Panc1 (cell line): ENCODE measurements around the gene LRRC4.

ENCODE experiments used
- TF ChIP-seq, protein P1 (sequence below): fragments of 450-650 bp; IDR thresholded peaks from 2 replicates; pipeline ENCODE4 v1.5.1; 2017; ENCODE audit warnings: mild to moderate bottlenecking
- TF ChIP-seq, protein P2 (sequence below), 2 experiments: IDR thresholded peaks; 2 replicates each; pipeline ENCODE4 v1.6.1; 2011 to 2012; ENCODE audit warnings: low read depth in 2 of 2, control low read depth in 1 of 2, low read length in 1 of 2, mild to moderate bottlenecking in 1 of 2, moderate library complexity in 1 of 2; ENCODE audit not compliant: insufficient read depth in 1 of 2

DNA sequence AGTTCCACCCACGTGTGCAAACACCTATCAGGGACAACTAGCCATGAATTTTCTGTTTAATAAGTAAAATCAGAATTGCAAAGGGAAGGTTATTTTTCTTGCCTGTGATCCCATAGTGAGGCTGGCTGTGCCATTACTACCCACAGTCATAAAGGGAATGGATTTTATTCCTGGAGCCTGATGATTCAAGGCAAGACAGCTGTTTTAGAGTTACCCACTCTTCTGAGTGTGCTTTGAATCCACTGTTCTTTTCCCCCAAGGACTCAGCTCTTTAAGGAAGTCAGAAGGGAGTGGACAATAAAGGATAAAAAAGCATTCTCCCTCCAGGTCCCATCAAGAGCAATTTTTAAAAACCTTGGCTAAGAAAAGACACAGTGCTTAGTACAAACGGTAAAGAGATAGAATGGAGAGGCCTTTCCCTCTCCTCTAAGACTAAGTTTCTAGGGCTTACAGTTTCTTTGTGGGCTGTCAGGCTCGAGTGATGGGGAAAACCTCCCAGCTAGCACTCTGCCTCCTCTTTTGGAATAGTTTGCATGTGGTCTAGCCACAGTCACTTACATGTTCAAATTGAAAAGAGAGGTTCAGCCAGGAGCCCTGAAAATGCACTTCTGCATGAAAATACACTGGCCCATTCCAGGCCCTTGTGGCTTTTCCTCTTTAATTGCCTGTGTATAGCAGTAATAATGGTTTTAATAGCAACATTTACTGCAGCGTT is 5.1 kb upstream of the LRRC4 start:
- TF ChIP-seq, protein P1, sequence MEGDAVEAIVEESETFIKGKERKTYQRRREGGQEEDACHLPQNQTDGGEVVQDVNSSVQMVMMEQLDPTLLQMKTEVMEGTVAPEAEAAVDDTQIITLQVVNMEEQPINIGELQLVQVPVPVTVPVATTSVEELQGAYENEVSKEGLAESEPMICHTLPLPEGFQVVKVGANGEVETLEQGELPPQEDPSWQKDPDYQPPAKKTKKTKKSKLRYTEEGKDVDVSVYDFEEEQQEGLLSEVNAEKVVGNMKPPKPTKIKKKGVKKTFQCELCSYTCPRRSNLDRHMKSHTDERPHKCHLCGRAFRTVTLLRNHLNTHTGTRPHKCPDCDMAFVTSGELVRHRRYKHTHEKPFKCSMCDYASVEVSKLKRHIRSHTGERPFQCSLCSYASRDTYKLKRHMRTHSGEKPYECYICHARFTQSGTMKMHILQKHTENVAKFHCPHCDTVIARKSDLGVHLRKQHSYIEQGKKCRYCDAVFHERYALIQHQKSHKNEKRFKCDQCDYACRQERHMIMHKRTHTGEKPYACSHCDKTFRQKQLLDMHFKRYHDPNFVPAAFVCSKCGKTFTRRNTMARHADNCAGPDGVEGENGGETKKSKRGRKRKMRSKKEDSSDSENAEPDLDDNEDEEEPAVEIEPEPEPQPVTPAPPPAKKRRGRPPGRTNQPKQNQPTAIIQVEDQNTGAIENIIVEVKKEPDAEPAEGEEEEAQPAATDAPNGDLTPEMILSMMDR, result no peak
- TF ChIP-seq, protein P2, sequence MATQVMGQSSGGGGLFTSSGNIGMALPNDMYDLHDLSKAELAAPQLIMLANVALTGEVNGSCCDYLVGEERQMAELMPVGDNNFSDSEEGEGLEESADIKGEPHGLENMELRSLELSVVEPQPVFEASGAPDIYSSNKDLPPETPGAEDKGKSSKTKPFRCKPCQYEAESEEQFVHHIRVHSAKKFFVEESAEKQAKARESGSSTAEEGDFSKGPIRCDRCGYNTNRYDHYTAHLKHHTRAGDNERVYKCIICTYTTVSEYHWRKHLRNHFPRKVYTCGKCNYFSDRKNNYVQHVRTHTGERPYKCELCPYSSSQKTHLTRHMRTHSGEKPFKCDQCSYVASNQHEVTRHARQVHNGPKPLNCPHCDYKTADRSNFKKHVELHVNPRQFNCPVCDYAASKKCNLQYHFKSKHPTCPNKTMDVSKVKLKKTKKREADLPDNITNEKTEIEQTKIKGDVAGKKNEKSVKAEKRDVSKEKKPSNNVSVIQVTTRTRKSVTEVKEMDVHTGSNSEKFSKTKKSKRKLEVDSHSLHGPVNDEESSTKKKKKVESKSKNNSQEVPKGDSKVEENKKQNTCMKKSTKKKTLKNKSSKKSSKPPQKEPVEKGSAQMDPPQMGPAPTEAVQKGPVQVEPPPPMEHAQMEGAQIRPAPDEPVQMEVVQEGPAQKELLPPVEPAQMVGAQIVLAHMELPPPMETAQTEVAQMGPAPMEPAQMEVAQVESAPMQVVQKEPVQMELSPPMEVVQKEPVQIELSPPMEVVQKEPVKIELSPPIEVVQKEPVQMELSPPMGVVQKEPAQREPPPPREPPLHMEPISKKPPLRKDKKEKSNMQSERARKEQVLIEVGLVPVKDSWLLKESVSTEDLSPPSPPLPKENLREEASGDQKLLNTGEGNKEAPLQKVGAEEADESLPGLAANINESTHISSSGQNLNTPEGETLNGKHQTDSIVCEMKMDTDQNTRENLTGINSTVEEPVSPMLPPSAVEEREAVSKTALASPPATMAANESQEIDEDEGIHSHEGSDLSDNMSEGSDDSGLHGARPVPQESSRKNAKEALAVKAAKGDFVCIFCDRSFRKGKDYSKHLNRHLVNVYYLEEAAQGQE (IDR thresholded peaks at IDR 0.05; ENCODE audit: insufficient read depth in 1 of 2, low read depth in 2 of 2, low read length in 1 of 2), result no peak
